Panc1 (cell line): ENCODE data around the gene MAEA.

Experiments
- POLR2AphosphoS5 ChIP-seq: IDR thresholded peaks from 2 replicates; pipeline ENCODE4 v1.6.1; 2012; ENCODE audit warnings: mild to moderate bottlenecking, low read depth, low read length, moderate library complexity
- REST ChIP-seq, 2 experiments: IDR thresholded peaks; 2 replicates each; pipeline ENCODE4 v1.6.1; 2011 to 2012; ENCODE audit warnings: low read depth in 2 of 2, control low read depth in 1 of 2, low read length in 1 of 2, mild to moderate bottlenecking in 1 of 2, moderate library complexity in 1 of 2; ENCODE audit not compliant: insufficient read depth in 1 of 2
- SIN3A ChIP-seq: IDR thresholded peaks from 2 replicates; pipeline ENCODE4 v1.6.1; 2012; ENCODE audit warnings: low read depth, mild to moderate bottlenecking, low read length, moderate library complexity, borderline replicate concordance; ENCODE audit not compliant: insufficient read depth
- TCF7L2 ChIP-seq: IDR thresholded peaks from 2 replicates; pipeline ENCODE4 v1.6.1; 2011; ENCODE audit warnings: mild to moderate bottlenecking, low read depth, low read length, inconsistent platforms
- TF ChIP-seq, protein P1 (sequence below): fragments of 450-650 bp; IDR thresholded peaks from 2 replicates; pipeline ENCODE4 v1.5.1; 2017; ENCODE audit warnings: mild to moderate bottlenecking

GRCh38 chr4:1329408-1330371 is 40.0 kb downstream of the MAEA start:
- TF ChIP-seq, protein P1, sequence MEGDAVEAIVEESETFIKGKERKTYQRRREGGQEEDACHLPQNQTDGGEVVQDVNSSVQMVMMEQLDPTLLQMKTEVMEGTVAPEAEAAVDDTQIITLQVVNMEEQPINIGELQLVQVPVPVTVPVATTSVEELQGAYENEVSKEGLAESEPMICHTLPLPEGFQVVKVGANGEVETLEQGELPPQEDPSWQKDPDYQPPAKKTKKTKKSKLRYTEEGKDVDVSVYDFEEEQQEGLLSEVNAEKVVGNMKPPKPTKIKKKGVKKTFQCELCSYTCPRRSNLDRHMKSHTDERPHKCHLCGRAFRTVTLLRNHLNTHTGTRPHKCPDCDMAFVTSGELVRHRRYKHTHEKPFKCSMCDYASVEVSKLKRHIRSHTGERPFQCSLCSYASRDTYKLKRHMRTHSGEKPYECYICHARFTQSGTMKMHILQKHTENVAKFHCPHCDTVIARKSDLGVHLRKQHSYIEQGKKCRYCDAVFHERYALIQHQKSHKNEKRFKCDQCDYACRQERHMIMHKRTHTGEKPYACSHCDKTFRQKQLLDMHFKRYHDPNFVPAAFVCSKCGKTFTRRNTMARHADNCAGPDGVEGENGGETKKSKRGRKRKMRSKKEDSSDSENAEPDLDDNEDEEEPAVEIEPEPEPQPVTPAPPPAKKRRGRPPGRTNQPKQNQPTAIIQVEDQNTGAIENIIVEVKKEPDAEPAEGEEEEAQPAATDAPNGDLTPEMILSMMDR, result no peak
- no peak for TF ChIP-seq POLR2AphosphoS5
- no peak for TF ChIP-seq REST (IDR thresholded peaks at IDR 0.05; ENCODE audit: insufficient read depth in 1 of 2, low read depth in 2 of 2, low read length in 1 of 2)
- no peak for TF ChIP-seq TCF7L2
- TF ChIP-seq SIN3A, result no peak
